ENCODE results near the gene GM2A. TPM values are rescaled to one million over a fixed set of nuclear protein-coding genes. Genes with fewer than 3 reads are reported as not detected.
A peak's percentile ranks its signal among the peaks of the same experiment; 100 is the strongest.

Gene GM2A
- total RNA-seq, result 10 to 100 TPM; 45.0 to 81.3 (median 57.7) TPM
- polyA plus RNA-seq, result 10 to 100 TPM; 15.5 to 62.9 (median 21.4) TPM
- long read RNA-seq, donor 1, transcript GM2A-201 (4 exons, 3,896 nt), result major isoform, 14 of 14 reads
- long read RNA-seq, donor 1, partial matches to known transcripts, result 0 of 14 reads
- long read RNA-seq, donor 1, other reads (novel, unspliced or antisense), result 0 of 14 reads
- long read RNA-seq, donor 2, transcript GM2A-201 (4 exons, 3,896 nt), result major isoform, 12 of 12 reads
- long read RNA-seq, donor 2, partial matches to known transcripts, result 0 of 12 reads
- long read RNA-seq, donor 2, other reads (novel, unspliced or antisense), result 0 of 12 reads
- long read RNA-seq, donor 3, transcript GM2A-201 (4 exons, 3,896 nt), result major isoform, 12 of 28 reads
- long read RNA-seq, donor 3, partial matches to known transcripts, result 15 of 28 reads
- long read RNA-seq, donor 3, other reads (novel, unspliced or antisense), result 0 of 28 reads
- long read RNA-seq, donor 4, transcript GM2A-201 (4 exons, 3,896 nt), result major isoform, 14 of 22 reads
- long read RNA-seq, donor 4, partial matches to known transcripts, result 1 of 22 reads
- long read RNA-seq, donor 4, other reads (novel, unspliced or antisense), result 7 of 22 reads
- long read RNA-seq, donor 5, transcript GM2A-201 (4 exons, 3,896 nt), result major isoform, 72 of 83 reads
- long read RNA-seq, donor 5, partial matches to known transcripts, result 4 of 83 reads
- long read RNA-seq, donor 5, other reads (novel, unspliced or antisense), result 7 of 83 reads
- long read RNA-seq, donor 6, transcript GM2A-201 (4 exons, 3,896 nt), result major isoform, 10 of 15 reads
- long read RNA-seq, donor 6, partial matches to known transcripts, result 0 of 15 reads
- long read RNA-seq, donor 6, other reads (novel, unspliced or antisense), result 5 of 15 reads
- long read RNA-seq, donor 7, transcript GM2A-201 (4 exons, 3,896 nt), result major isoform, 6 of 6 reads
- long read RNA-seq, donor 7, partial matches to known transcripts, result 0 of 6 reads
- long read RNA-seq, donor 7, other reads (novel, unspliced or antisense), result 0 of 6 reads
- long read RNA-seq, donor 8, transcript GM2A-201 (4 exons, 3,896 nt), result major isoform, 25 of 91 reads
- long read RNA-seq, donor 8, partial matches to known transcripts, result 66 of 91 reads
- long read RNA-seq, donor 8, other reads (novel, unspliced or antisense), result 0 of 91 reads
- long read RNA-seq, donor 9, transcript GM2A-201 (4 exons, 3,896 nt), result major isoform, 10 of 33 reads
- long read RNA-seq, donor 9, partial matches to known transcripts, result 23 of 33 reads
- long read RNA-seq, donor 9, other reads (novel, unspliced or antisense), result 0 of 33 reads
- long read RNA-seq, donor 10, partial matches to known transcripts, result 33 of 37 reads
- long read RNA-seq, donor 10, other reads (novel, unspliced or antisense), result 0 of 37 reads

DNA sequence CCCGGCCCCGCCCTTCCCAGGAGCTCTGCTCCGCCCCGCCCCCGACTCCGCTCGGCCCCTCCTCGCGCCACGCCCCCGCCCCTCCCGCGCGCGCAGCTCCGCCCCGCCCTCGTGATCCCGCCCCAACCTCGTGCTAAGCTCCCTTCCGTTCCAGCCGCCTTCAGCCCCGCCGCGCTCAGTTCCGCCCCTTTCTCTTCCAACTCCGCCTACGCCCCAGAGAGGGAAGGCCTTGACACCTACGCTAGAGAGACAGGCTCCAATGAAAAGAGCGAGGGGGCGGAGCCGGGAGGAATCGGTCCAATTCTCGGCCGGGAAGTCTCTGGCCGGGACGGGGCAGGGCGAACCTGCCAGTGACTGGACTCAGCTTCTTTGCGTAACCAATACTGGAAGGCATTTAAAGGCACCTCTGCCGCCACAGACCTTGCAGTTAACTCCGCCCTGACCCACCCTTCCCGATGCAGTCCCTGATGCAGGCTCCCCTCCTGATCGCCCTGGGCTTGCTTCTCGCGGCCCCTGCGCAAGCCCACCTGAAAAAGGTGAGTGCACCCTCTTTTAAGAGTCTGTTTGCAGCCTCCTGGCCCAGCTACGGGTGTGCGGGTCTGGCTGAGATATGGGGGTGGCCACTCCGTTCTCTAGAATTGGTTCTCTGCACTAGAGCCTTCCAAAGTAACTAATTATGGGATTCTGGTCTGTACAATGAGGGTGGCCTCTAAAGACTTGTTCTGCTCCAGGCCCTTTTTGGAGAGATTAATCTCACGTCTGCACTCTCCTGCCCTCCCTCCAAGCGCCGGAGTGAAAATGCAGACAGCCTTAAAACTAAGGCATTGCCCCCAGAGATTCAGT is at the start of gene GM2A:
Gene GM2A, plus strand, starts transcription at position 424 of the 843 bp plus-strand sequence. Its CDS starts 32 bp downstream, at position 456.
- TF ChIP-seq, protein P1, sequence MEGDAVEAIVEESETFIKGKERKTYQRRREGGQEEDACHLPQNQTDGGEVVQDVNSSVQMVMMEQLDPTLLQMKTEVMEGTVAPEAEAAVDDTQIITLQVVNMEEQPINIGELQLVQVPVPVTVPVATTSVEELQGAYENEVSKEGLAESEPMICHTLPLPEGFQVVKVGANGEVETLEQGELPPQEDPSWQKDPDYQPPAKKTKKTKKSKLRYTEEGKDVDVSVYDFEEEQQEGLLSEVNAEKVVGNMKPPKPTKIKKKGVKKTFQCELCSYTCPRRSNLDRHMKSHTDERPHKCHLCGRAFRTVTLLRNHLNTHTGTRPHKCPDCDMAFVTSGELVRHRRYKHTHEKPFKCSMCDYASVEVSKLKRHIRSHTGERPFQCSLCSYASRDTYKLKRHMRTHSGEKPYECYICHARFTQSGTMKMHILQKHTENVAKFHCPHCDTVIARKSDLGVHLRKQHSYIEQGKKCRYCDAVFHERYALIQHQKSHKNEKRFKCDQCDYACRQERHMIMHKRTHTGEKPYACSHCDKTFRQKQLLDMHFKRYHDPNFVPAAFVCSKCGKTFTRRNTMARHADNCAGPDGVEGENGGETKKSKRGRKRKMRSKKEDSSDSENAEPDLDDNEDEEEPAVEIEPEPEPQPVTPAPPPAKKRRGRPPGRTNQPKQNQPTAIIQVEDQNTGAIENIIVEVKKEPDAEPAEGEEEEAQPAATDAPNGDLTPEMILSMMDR (IDR thresholded peaks at IDR 0.05), result no peak
- peak; percentile 78 to 99 for TF ChIP-seq POLR2A (IDR thresholded peaks at IDR 0.05)
- no peaks in the 10 kb centered on the region for H3K36me3 ChIP-seq (replicated peaks in 1 of 2)
- WGBS, 4 donors, result 0 to 1% (median 0%) methylated on average over 13 to 52 of the region's 52 CpGs
- H3K4me1 ChIP-seq (replicated peaks in 1 of 2), result peaks cover 24 to 36% of the 10 kb centered on the region in 2 donors
- H3K4me3 ChIP-seq, result peak within 1 kb of the TSS in 3 of 4 donors; percentile 66 to 85 (median 73)
- no peaks in the 10 kb centered on the region for H3K9me3 ChIP-seq (replicated peaks in 1 of 3)
- no peaks in the 10 kb centered on the region for H3K27me3 ChIP-seq
- peak; percentile 99 to 100 (median 100) for DNase-seq
- intact Hi-C loops (cut with DNase I), result no loop called here
- H3K27ac ChIP-seq, result peak within 1 kb of the TSS; percentile 62 to 79 (median 70)

- 81 to 89% (median 86%) methylated on average over 4 to 5 of the region's 5 CpGs for WGBS, 4 donors
- H3K36me3 ChIP-seq (replicated peaks in 1 of 2), result peaks cover 0 to 20% of the 10 kb centered on the region in 2 donors
- peak in 1 of 7 donors; percentile 37 for DNase-seq
- no peak overlapping the region for H3K27ac ChIP-seq
- intact Hi-C loops (cut with DNase I), result no loop called here
- H3K4me1 ChIP-seq (replicated peaks in 1 of 2), result peaks cover 15 to 19% of the 10 kb centered on the region in 2 donors
- TF ChIP-seq, protein P1 (IDR thresholded peaks at IDR 0.05), result no peak
- no peak for TF ChIP-seq POLR2A (IDR thresholded peaks at IDR 0.05)
- no peaks in the 10 kb centered on the region for H3K9me3 ChIP-seq (replicated peaks in 1 of 3)
- H3K27me3 ChIP-seq, result no peaks in the 10 kb centered on the region
- no peak overlapping the region for H3K4me3 ChIP-seq
Measured at GRCh38 chr5:151204051-151204450, 48.9 kb upstream of the GM2A start.

- H3K9me3 ChIP-seq (replicated peaks in 1 of 3), result no peaks in the 10 kb centered on the region
- no peak overlapping the region for H3K27ac ChIP-seq
- intact Hi-C loops (cut with DNase I), result no loop called here
- 87 to 93% (median 91%) methylated on average over 8 to 10 of the region's 10 CpGs for WGBS, 4 donors
- H3K4me1 ChIP-seq (replicated peaks in 1 of 2), result peaks cover 18 to 27% of the 10 kb centered on the region in 2 donors
- no peak overlapping the region for H3K4me3 ChIP-seq
- H3K36me3 ChIP-seq (replicated peaks in 1 of 2), result peaks cover 0 to 11% of the 10 kb centered on the region in 2 donors
- no peak for TF ChIP-seq POLR2A (IDR thresholded peaks at IDR 0.05)
- TF ChIP-seq, protein P1 (IDR thresholded peaks at IDR 0.05), result no peak
- H3K27me3 ChIP-seq, result no peaks in the 10 kb centered on the region
- peak in 2 of 7 donors; percentile 13 to 33 for DNase-seq
Measured at GRCh38 chr5:151205411-151205810, 47.6 kb upstream of the GM2A start.
